NK-92 (cell line): ENCODE results near the gene SDK1.
"Not testable (repeated sequence)": the region's sequence is repeated elsewhere in the genome, so short reads cannot be mapped to it uniquely, and the experiment has no call there.

Experiments used
- DNase-seq: peaks from one replicate; lab custom pipeline; 2025; ENCODE audit not compliant: unreplicated experiment; lab: John Stamatoyannopoulos, UW

SDK1 gene

DNA sequence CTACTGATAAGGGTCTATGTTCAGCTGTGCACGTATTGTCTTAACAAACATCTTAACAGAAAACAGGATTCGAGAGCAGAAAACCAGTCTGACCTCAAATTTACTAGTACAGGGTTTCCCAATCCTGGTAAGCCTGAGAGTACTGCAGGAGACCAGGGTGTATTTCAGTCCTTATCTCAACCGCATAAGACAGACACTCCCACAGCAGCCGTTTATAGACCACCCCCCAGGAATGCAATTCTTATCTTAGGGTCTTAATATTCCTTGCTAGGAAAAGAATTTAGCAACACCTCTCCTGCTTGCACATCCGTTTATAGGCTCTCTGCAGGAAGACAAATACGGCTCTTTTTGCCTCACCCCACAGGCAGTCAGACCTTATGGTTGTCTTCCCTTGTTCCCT, 277.3 kb downstream of the SDK1 start:
- DNase-seq, result no peak

DNA sequence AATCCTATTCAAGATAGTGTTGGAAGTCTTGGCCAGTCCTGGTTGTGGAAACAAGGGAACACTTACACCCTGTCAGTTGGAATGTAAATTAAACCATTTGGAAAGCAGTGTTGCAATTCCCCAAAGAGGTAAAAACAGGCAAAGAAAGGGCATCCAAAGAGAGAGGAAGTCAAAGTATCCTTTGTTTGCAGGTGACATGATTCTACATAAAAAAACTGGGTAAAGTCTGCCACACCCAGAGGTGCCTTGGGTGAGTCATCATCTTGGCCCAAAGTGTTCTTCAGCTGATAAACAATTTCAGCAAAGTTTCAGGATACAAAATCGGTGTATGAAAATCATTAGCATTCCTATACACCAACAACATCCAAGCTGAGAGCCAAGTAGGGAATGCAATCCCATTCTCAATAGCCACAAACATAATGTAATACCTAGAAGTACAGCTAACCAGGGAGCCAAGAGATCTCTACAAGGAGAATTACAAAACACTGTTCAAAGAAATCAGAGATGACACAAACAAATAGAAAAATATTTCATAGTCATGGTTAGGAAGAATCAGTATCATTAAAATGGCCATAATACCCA, 278.7 kb downstream of the SDK1 start:
- DNase-seq, result no peak

DNA sequence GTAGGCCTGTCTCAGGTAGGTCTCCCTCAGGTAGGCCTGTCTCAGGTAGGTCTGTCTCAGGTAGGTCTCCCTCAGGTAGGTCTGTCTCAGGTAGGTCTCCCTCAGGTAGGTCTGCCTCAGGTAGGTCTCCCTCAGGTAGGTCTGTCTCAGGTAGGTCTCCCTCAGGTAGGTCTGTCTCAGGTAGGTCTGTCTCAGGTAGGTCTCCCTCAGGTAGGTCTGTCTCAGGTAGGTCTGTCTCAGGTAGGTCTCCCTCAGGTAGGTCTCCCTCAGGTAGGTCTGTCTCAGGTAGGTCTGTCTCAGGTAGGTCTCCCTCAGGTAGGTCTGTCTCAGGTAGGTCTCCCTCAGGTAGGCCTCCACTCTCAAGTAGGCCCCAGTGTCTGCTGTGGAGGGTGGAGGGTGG, 281.1 kb downstream of the SDK1 start:
- not testable (repeated sequence) for DNase-seq

DNA sequence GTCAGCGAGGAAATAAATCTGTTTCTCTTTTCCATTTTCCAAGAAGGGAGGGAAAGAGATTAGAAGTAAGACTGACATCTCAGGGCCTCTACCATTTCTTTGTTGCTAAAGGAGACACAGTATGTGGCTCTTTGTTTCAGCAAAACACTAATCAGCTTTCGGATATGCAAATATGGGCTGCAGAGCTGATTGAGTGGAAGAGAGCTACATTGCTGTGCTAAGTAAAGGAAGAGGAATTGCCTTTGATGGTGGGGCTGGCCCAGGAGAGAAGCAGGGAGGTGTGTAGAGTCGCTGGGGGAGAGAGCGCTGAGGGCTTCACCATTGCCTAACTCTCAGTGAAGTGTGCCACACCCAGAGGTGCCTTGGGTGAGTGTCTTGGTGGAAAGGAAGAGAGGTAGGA, 284.8 kb downstream of the SDK1 start:
- no peak for DNase-seq

DNA sequence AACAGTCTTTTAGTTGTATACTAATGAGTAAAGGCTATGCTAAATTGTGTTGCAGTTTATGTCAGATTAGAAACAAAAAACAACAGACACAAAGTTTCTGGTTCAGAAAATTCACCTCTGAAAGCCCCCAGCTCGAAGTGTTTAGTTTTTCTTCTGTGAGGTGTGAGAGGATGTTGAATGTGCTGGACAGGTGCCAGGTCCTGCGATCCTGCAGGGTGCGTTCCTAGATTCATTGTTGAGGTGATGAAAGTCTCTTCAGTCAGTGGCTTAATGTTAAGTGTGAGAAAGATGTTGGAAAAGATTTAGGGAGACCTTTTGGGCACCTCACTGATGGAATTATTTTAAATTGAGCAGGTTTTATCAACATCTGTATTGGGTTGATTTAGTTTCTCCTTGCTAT, 287.3 kb downstream of the SDK1 start:
- DNase-seq, result no peak

DNA sequence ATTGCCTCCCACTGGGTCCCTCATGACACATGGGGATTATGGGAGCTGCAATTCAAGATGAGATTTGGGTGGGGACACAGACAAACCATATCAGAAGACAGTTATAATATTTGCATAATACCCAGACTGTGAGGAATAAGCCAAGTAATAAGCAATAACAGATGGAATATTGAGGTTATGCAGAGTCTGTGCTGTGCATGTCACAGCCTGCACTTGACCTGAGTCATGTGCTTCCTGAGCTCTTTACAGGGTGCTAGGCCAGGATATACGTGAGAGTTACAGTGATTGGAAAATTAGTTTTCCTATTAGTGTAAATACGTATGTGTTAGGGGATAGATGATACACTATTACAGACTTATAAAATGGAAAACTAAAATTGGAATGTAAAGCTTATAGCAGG, 288.7 kb downstream of the SDK1 start:
- DNase-seq, result no peak

DNA sequence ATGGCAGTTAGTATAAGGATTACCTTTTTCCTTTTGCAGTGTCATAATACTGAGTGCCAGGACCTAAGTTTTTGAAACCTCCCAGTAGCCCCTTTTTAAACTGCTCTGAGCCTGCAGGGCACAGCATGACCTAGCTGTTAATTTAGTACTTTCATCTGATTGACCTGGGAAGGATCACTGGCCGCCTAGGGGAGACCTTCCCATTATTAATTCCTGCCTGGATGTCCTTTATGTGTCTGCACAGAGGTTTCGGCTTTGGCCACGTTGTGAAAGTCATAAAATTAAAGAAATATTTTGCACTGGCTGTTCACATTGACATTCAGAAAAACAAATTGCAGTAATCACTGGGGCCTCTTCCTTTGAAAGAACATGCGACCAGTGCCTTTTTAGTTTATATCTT, 290.2 kb downstream of the SDK1 start:
- DNase-seq, result no peak

DNA sequence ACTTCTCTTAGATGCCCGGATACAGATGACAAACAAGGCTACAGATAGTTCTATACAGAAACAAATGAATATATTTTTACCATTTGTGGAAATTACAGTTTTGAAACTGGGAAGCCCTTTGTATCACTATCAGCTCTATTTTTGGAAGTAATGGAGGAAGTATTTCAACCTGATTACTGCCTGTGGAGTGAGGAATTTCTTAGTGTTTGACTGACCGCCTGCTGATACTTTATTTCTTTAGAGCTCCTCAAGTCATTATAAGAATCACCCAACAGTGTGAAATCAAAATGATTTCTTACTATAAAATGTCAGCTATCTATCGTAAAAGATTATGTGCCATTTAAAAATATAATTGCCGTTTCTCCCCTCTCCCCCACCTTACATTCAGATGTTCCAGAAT, 290.9 kb downstream of the SDK1 start:
- DNase-seq, result no peak

DNA sequence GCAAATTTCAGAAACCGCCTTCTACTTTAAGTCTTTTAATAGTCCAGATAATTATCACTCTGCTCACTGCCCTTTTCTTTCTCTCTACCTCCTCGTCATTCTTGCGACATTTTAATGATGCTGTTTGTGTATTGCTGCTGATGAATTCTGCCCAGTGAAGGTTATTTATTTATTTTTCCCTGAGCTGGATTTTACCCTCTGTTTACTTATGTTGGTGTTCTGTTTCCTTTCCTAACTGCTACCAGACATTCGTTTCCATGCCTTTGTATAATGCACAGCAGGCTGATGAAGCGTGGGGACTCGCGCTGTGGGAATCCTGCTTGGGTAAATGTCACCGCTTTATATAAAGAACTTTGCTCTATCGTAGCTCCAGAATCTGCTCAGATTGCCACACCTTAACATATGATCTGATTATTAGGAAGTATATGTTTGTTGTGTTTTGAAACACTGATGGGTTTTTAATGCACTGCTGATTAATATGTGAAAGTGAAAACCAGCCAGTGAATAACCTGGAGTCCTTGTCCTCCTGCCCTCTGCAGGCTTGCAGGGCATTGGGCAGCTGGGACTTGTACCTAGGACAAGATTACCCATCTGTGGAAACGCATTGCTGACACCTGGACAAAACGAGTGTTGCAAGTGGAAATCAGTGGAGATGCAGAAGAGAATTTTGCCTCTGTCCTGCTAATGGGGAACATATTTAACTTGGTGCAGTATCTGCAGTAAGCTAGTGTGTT, 291.5 kb downstream of the SDK1 start:
- DNase-seq, result no peak

DNA sequence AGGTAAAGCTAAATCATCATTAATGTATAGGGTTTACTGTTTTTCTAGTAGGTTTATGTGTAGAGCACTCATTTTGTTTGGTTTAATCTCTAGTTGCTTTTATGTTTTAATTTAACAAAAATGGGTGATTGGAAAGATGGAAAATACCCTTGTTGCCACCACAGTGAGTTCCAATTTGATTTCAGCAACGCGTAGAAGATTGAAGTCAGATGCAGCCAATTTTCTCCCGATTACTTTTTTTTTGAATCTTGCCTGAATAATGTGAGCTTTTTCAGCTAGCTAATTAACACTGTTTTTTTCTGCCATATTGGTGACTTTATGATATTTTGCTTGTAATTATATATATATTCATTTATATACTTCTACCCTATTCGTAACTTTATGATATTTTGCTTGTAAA, 293.8 kb downstream of the SDK1 start:
- no peak for DNase-seq

DNA sequence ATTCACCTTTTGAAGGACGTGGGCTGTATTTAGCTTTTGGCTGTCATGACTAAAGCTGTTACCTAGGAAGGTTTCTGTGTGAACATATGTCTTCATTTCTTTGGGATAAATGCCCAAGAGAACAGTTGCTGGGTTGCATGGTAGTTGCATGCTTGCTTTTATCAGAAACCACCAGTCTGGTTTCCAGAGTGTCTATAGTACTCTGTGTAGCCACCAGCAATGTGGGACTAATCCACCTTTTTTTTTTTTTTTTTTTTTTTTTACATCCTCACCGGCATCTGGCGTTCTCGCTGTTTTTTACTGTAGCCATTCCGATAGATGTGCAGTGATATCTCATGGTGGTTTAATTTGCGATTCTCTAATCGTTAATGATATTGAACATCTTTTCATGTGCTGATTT, 297.8 kb downstream of the SDK1 start:
- no peak for DNase-seq

DNA sequence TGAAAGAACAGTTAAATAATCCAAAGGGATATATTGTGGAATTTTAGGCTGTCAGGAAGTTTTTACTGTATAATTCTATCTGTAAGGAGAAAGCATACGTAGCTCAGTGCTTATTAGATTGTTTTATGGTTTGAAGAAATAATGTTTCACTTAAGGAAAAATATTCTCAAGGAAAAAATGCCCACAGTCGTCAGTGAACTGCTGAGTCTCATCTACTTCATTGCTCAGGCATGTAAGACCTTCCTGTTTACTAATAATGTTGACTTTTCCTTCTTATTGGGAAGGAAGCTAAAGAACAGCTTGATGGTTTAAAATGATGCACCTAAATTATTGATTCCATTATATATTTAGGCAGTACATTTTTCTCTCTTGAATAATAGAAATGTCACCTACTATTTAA, 304.2 kb downstream of the SDK1 start:
- DNase-seq, result no peak

DNA sequence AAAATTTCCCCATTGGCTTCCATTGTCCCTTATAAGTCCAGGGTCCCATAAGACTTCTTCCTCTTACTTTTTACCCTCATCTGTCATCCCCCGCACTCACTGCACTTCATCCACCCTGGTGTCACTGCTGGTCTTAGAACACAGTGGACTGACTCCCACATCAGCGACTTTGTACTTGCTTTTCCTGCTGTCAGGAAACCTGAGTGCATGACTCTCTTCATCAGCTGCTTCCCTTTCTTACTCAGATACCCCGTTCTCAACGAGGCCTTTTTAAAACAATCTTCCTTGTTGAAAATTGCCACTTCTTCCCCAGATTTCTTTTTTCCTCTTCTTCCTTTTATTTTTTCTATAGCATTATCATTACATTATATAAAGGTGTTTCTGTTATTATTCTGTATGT, 305.4 kb downstream of the SDK1 start:
- DNase-seq, result no peak

DNA sequence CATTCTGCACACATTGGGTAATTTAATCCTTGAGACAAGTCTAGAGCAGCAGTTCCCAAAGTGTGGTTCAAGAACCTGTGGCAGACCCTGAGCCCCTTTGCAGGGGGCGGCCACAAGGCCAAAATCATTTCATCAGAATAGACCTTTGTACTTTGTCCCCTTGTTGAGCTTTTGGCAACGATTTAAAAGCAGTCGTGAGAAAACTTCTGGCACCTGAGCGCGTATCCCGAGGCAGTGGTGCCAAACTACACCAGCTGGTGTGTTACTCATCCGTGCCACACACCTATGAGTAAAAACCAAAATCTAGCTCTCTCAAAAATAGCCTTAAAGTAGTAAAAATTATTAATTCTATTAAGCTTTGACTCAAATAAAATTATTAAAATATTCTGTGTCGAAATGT, 306.8 kb downstream of the SDK1 start:
- no peak for DNase-seq

DNA sequence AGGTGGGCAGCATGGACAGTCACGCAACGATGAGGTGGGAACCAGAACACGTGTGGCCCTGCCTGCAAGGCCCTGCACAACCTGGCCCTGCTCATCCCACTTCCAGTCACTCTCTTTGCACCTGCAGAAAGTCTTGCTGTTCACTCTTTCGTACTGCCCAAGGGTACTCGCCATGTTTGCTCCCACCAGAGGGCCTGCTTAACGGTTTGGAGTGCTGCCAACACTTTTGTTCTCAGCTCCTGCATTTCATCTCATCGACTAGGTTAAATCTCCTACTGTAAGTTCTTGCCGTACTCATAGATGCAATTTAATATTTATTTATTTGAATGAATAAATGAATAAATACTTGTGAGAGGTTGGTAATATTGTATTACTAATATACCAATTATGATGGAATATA, 315.3 kb downstream of the SDK1 start:
- no peak for DNase-seq

DNA sequence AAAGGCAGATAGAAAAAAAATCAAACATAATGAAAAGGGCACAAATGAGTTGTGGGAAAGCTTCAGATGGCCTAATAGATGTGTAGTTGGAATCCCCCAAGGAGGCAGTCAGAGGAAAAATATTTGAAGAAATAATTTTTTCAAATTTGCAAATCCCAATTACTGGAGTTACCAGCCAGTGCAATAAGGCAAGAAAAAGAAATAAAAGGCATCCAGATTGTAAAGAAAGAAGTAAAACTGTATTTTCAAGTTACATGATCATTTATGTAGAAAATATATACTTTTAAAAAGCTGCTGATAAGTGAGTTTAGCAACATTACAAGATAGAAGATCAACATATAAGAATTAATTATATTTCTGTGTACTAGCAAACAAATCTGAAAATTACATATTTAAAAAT, 329.0 kb downstream of the SDK1 start:
- no peak for DNase-seq

DNA sequence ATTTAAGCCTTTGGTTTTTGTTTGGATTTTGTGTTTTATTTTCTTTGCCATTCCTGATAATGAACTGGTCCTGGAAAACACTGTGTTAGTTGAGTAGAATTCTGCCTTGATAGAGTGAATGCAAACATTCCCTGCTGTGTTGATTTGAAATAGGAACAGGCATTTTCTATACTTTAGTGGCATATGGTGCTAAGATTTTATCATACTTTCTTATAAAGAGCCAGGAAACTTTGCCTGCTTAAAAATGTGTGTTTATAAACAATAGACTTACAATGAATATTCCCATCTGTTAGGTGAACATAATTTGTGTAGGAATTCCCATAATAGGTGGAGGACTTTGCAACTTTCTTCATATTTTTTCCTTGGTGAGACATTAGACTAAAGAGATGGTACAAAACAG, 333.3 kb downstream of the SDK1 start:
- DNase-seq, result no peak

DNA sequence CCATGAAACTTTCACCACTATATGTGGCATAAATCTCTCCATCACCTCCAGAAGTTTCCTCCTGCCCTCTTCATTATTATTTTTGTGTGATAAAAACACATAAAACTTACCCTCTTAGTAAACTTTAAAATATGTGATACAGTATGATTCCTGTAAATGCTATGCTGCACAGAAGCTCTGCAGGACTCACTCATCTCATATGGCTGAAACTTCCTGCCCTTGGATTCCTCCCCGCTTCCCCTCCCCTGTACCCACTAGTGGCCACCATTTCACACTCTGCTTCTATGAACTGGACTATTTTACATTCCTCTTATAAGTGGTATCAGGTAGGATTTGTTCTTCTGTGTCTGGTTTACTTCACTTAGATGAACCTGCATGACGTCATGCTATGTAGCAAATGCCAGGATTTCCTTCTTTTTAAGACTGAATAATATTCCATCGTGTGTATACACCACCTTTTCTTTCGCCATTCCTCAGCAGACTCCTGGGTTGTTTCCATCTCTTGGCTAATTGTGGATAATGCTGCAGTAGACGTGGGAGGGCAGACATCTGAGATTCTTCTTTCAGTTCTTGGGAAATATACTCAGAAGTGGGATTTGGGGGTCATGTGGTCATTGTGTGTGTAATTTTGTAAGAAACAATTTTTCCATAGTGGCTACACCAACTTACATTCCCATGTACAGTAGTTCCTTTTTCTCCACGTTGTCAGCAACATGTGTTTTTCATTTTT, 335.2 kb downstream of the SDK1 start:
- no peak for DNase-seq

DNA sequence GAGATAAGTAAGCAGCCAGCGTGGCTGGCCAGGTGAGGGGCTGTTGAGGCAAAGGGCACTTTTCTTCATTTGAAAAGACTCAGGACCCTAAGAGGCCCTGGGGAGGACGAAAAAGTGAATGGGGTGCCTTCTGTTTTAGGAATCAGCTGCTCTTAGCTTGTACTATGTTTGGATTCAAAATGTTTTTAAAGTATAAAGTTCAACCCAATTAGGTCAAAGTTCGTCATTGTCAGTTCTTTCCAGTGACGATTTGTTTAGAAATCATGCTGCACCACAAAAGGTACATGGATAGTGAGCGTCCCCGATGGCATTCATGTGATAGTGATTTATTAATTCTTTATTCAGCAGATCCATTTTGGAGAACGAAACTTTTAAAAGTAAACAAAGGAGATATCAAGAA, 338.2 kb downstream of the SDK1 start:
- no peak for DNase-seq

DNA sequence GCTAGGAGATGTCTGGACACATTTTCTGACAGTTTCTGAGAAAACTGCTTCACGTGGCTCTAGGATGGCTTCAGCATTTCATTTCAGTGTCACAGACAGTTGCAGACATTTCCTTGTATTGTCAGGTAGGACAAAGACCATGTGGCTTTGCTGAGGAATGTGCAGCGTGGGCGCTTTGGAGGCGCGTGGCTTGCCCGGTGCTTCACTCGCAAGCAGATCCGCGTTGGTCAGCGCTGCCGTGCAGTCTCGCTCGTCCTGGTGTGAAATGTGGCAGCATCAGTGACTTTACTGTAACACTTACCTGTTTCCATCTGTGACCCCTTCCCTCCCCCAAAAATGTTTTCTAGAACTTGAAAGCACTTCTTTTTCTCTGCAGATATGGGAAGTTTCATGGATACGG, 340.5 kb downstream of the SDK1 start:
- no peak for DNase-seq

DNA sequence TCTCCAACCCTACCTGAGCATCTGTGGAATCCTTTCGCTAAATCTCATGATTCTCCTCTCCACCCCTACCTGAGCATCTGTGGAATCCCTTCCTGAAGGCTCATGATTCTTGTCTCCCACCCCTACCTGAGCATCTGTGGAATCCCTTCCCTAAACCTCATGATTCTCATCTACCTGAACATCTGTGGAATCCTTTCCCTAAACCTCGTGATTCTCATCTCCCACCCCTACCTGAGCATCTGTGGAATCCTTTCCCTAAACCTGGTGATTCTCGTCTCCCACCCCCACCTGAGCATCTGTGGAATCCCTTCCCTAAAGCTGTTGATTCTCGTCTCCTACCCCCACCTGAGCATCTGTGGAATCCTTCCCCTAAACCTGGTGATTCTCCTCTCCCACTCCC, 342.0 kb downstream of the SDK1 start:
- no peak for DNase-seq

DNA sequence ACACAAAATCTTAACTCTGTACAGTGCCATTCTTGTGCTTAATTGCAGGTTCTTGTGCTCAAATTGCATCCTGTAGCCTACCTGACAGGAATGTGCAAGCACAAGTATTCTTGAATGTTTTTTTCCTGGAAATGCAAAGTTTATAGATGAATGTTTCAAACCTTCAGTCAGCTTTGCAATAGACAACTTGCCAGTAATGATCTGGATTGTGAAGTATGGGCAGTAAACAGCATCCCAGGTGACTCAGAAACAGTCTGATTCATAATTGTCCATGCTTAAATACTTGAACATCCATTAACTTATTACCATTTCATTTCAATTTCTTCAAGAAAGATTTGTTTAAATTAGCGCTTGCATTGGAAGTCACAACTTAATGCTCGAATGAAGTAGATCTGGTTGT, 347.2 kb downstream of the SDK1 start:
- no peak for DNase-seq

DNA sequence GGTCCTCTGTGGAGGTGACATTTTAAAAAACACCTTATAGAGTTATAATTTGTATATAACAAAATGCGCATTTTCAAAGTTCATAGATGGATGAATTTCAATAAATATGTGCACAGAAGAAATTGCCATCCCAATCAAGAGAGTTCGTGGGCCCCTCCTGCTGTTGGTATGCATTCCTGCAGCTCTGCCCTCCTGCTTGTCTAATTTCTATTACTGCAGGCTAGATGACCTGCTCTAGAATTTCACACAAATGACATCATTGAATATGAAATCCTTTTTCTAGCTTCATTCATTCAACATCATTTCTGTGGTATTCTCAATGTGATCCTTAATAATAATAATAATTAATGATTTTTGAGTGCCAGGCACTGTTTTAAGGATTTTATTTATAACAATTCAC, 348.2 kb downstream of the SDK1 start:
- DNase-seq, result no peak
